NCI-H2196 treated with DMSO at 0.1 percent for 48 hours (cell line): ENCODE measurements around the gene TRAM2.

Experiments used
- DNase-seq: peaks from one replicate; lab custom pipeline; 2025; ENCODE audit not compliant: unreplicated experiment; lab: John Stamatoyannopoulos, UW

Gene TRAM2, protein sequence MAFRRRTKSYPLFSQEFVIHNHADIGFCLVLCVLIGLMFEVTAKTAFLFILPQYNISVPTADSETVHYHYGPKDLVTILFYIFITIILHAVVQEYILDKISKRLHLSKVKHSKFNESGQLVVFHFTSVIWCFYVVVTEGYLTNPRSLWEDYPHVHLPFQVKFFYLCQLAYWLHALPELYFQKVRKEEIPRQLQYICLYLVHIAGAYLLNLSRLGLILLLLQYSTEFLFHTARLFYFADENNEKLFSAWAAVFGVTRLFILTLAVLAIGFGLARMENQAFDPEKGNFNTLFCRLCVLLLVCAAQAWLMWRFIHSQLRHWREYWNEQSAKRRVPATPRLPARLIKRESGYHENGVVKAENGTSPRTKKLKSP

DNA sequence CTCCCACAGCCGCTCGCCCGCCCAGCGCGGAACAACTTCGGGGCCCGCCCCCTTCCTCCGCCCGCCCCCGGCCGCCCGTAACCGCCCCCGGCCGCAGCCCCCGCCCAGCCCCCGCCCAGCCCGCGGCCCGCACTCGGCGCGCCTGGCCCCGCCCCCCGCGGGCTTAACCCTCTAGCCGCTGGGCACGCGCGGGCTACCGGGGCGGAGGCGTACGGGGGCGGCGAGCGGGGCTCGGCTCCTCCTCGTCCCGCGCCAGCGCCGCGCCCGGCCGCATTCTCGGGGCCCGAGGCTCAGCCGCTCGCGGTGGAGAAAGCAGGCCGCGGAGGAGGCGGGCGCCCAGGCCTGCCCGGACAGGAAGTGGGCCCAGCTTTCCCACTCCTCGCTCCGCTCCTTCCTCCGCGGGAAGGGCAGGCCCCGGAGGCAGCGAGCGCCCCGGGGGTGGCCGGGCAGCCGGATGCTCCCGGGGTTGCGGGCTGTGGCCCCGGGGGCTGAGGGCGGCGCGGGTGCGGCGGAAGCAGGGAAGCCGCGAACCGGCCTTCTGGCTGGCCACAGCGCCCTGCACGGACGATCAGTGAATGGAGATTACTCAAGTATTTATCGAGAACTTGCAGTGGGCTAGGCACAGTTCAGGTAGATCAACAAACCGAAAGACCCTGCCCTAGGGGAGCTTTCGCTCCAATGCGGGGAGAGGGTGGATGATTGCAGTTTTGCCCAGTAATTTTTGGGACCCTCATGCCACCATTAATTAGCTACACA, at the start of gene TRAM2:
Gene TRAM2, minus strand, starts transcription at position 39 of the 756 bp plus-strand sequence. CDS start 145 bp downstream, outside the sequence.
- DNase-seq, result peak; percentile 59

DNA sequence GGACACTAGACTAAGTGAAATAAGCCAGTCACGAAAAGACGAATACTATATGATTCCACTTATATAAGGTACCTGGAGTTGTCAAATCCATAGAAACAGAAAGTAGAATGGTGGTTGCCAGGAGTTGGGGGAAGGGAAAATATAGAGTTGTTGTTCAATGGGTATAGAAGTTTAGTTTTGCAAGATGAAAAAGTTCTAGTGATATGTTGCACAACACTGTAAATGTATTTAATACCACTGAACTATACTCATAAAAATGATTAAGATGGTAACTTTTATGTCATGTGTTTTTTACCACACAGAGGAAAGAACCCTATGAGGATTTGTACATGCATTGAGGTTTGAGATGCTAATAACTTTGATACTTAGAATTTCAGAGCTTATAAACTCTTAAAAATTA, 46.0 kb upstream of the TRAM2 start:
- DNase-seq, result no peak

DNA sequence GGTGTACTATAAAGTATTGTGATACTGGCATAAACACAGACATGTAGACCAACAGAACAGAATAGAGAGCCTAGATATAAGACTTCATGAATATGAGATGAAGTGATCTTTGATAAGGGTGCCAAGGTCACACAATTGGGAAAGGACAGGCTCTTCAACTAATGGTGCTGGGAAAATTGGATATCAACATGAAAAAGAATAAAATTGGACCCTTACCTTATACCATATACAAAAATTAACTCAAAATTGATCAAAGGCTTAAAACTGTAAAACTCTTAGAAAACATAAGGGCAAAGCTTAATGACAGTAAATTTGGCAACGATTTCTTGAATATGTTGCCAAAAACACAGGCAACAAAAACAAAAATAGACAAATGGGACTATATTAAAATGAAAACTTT, 44.8 kb upstream of the TRAM2 start:
- no peak for DNase-seq

DNA sequence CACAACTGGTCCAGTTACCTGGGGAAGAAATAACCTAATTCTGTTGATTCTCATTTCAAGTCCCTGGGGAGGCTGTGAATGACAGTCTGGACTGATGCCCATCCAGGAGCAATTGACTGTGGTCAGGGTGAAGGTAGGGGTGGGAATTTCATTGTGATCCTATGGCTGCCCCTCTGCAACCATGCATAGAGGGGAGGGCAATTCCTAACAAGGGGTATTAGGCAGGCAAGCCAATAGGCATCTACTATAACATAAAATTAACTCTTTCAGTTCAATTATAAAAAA, 44.0 kb upstream of the TRAM2 start:
- no peak for DNase-seq

DNA sequence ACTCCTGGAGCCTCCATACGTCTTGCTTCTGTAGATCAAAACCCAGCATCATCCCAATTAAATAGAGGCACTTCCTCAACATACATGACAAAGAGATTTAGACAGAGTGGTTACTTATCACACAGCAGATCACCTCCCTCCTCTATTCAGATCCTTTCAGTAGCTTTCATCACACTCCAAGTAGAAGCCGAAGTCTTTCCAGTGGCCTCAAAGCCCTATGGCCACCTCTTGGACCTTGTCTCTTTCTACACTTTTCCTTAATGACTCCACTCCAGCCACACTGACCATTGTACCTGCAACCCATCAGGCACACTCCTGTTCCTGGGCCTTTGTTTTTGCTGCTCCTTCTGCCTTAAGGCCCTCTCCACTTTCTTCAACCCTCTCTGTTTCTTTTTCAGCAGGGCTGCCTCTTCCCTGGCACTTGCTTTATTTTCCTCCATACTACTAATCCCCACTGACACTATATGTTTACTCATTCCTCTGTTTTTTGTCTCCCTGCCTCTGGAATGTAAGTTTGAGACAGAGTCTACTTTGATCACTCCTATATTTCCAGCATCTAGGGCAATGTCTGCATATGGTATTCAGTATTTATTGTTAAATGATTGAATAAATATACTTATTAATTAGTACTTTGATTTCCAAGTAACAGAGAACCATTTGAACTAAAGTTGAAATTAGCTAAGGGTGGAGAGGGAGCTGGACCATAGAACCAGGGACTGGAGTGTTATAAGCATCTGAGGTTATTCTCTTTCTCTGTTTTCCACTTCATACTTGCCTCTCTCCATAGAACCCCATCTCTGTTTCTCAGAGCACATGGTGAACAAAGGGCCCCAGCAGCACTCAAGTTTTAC, 43.4 kb upstream of the TRAM2 start:
- no peak for DNase-seq

GRCh38 chr6:52617087-52617486, 40.2 kb upstream of the TRAM2 start:
- DNase-seq, result no peak

DNA sequence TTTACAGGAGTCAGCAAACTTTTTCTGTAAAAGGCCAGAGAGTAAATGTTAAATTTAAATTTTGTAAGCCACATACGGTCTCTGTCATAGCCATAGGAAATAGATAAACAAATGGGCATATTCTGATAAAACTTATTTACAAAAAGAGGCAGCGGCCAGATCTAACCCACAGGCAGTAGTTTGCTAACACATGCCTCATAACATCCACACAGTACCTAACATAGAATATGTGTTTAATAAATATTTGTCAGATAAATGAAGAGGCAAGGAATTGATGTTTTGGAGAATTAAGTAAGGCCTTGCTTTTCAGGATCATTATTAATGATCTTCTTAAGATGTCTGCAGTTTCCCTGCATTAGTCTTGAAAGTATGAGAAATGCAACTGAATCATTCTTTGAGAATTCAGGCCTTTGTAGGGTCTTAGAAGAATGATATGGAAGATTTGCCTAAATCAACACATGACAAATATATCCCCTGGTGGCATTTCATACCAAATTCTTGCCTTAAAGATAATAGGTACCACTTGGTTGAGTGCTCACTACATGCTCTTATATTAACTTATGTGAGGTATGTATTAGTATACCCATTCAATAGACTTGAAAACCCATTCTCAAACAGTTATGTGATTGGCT, 39.3 kb upstream of the TRAM2 start:
- no peak for DNase-seq

DNA sequence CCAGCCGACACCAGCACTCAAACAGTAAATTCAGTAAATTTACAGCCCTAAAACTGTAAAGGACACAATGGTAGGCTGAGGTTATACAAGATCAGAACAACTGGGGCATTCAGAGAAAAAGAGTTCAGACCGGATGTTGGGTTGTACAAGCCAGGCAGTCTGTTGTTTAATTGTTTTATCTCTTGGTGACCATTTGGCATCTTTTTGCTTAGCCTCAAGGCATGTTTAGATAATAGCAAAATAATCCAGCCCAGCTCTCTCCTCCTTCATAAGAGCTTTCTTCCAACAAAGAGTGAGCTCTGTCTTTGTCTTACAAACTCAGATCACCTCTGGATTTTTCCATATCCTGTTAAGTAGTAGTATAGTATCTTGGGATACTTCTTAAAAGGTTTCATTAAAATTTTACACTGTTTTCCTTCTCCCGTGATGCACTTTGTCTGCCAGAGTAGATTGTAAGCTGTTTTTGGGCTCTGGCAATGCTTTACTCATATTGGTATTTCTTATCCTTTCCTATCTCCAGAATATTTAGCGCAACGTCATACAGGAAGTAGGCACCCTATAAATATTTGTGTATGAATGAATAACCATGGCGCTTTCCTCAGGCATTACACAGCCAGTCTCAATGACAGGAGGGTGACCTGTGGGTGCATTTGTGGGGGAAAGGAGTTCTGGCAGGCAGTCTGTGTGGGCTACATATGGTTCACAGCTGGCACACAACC, 35.6 kb upstream of the TRAM2 start:
- DNase-seq, result no peak

DNA sequence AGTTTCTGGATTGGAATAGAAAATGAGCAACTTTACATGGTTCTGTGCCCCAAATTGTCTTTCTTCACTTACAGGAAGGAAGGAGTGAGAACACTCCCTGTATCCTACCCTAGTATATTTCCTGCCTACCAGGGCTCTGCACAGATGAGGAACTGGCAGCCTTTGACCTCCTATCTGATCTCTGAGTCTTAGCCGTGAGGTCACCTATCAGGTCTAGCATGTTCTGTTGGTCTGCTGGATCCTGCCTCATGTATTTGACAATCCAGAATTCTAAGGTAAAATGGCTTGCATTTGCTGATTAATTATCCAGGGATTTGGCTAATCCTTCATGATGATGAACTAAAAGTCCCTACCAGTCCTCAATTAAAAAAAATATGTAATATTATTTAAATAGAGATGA, 35.0 kb upstream of the TRAM2 start:
- no peak for DNase-seq

GRCh38 chr6:52610745-52611355, 34.0 kb upstream of the TRAM2 start:
- no peak for DNase-seq

- no peak for DNase-seq
Observed at GRCh38 chr6:52610011-52610410, 33.2 kb upstream of the TRAM2 start.

DNA sequence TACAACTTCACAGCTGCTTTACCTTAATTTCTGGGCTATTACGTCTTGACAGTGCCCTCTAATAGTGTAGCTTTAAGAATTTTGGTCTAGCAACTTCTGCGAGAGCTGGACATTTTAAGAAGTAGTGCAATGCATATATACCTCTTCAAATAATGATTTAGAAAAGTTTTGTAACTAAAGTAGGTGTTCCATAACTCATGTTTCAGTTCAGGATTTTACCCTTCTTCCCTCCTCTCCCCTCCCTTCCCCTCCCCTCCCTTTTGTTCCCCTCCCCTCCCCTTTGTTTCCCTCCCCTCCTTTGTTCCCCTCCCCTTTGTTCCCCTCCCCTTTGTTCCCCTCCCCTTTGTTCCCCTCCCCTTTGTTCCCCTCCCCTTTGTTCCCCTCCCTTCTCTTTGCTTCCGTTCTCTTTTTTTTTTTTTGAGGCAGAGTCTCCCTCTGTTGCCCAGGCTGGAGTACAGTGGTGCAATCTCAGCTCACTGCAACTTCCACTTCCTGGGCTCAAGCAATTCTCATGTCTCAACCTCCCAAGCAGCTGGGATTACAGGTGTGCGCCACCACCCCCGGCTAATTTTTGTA, 28.8 kb upstream of the TRAM2 start:
- DNase-seq, result no peak

DNA sequence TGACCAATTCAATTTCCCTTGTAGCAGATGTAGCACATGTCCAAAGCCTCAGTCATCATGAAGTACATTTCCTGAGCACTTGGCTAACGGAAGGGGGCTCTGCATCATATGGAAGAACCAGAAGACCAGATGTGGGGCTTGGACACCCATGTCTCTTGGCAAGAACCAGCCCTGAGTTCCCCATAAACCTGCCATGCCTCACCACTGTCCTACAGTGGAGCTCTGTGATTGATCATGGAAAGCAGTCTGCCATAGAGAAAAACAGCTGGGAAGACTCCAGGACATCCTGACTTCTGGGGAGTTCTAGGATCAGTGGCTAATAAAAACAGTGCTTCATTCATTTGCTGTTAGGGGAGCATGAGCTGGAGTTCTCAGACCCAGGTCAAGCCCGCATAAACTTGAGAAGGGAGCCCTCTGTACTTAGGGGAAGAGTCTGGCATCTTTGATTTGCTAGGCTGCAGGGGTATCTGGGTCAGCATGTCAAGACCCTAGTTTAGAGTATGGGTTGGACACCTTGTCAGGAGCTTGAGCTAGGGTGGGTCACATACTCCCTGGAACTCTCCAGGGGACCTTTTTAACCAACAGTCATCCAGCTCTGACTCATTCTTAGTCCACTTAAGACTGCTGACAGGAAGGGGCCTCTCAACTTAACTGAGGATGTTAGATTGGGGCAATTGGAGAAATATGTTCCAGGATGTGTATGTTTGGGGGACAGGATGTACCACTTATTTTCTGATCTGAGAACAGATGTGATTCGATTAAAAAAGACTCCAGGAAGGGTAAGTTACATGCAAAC, 26.3 kb upstream of the TRAM2 start:
- DNase-seq, result no peak

- DNase-seq, result no peak
Observed at GRCh38 chr6:52598824-52599190, 21.9 kb upstream of the TRAM2 start.

GRCh38 chr6:52598123-52598823, 21.4 kb upstream of the TRAM2 start:
- no peak for DNase-seq

DNA sequence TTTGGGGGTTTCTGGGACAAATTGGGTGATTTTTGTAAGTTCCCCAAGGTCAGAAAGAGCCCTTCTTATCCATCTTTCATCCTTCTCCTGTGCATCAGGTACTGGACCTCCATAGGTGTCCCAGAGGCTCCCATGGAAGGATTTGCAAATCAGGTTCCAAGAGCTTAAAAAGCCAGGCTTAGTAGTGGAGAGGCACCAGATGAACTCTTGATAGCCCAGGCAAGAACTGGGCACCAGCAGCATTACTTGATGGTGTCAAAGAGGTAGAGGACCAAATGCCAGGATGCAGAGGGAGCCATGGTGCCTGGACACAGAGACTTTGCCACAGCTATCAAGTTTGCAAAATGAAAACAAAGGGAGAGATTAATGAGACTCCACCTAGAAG, 20.9 kb upstream of the TRAM2 start:
- no peak for DNase-seq

DNA sequence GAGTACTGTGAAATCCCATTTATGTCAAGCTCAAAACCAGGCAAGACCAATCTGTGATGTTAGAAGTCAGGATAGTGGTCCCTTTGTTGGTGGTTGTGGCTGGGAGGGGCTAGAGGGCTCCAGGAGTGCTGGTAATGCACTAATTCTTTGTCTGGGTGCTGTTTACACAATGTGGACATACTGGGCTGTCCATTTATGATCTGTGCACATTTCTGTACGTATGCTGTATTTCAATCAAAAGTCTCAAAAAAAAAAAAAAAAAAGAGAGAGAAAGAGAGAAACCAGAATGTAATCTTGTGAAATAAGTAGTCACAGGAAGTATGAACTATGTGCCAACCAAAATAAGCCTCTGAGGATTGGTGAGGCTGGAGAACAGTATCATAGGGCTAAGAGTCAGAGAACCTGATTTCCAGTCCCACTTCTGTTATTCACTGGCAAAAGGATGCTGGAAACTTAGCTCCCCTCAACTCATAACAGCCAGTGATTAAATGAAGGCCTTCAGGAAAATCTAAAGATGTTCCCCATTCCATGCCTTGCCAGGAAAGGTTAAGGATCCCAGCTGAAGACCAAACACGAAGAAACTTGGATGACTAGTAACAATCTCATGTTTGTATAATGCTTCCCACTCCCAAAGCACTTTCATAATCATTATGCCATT, 19.6 kb upstream of the TRAM2 start:
- no peak for DNase-seq

DNA sequence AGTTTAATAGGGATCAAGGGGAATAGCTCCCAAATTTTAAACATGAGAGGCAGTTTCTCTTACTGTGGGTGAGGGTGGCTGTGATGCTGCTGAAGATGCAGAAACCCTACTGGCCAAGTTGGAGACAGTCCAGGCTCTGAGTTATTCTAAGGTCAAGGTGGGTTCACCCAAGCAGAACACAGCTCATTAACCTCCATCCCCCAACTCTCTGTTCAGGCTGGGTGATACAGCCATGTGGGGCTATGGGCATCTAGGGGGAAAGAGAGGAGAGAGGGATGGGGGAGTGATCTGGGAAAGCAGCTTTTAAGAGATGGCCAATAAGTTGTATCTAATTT, 18.9 kb upstream of the TRAM2 start:
- no peak for DNase-seq
